ENCODE data around the gene APH1A.

DNA sequence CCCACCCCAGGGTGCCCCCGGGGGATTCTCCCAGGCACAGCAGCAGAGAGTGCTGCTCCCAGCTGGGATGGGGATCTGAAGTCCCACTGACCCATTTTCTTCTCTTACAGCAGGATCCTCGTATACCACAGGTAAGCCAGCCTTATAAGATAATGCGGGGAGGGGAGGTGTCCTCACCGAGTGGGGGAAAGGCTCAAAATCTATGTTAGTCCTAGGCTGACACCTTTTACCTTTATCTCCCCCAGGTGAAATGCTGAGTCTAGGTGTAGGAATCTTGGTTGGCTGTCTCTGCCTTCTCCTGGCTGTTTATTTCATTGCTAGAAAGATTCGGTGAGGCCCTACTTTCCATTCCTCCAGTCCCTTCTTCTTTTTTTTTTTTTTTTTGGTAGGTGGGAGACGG is 5.3 kb downstream of the APH1A start:
- TF ChIP-seq, protein P1, sequence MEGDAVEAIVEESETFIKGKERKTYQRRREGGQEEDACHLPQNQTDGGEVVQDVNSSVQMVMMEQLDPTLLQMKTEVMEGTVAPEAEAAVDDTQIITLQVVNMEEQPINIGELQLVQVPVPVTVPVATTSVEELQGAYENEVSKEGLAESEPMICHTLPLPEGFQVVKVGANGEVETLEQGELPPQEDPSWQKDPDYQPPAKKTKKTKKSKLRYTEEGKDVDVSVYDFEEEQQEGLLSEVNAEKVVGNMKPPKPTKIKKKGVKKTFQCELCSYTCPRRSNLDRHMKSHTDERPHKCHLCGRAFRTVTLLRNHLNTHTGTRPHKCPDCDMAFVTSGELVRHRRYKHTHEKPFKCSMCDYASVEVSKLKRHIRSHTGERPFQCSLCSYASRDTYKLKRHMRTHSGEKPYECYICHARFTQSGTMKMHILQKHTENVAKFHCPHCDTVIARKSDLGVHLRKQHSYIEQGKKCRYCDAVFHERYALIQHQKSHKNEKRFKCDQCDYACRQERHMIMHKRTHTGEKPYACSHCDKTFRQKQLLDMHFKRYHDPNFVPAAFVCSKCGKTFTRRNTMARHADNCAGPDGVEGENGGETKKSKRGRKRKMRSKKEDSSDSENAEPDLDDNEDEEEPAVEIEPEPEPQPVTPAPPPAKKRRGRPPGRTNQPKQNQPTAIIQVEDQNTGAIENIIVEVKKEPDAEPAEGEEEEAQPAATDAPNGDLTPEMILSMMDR (IDR thresholded peaks at IDR 0.05): no peak
- TF ChIP-seq POLR2AphosphoS5 (IDR thresholded peaks at IDR 0.05): no peak
- TF ChIP-seq EP300 (IDR thresholded peaks at IDR 0.05): no peak
- no peak for TF ChIP-seq POLR2A (IDR thresholded peaks at IDR 0.05)
